SH-SY5Y (cell line): ENCODE data around the gene CSRP1.

Experiments used
- GATA2 ChIP-seq: IDR thresholded peaks from 2 replicates; pipeline ENCODE4 v1.6.1; 2011; ENCODE audit warnings: mild to moderate bottlenecking, low read depth, low read length
- GATA3 ChIP-seq: IDR thresholded peaks from 2 replicates; pipeline ENCODE4 v1.6.1; 2011; ENCODE audit warnings: low read depth, mild to moderate bottlenecking, low read length, moderate library complexity

DNA sequence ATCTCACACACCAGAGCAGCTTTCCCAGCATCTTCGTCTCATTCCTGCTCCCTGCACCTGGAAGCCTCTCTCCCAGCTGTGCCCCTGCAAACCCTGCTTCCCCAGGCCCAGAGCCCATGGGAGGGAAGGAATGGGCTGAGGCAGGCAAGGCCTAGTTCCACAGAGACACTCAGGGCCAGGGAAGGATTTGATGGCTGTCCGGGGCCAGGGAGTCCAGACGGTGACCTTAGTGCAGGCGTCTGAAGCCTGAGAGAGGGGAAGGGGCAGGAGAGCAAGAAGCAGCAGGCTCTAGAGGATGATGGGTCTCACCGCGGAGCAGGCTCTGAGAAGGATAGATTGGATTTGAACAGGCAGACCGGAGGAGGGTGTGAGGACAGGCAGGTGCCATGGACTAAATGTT, 63.2 kb downstream of the CSRP1 start:
- TF ChIP-seq GATA2 (no peak), GATA3 (no peak)
